ENCODE data around the gene EXTL1. TPM values are rescaled to one million over a fixed set of nuclear protein-coding genes. Genes with fewer than 3 reads are reported as not detected.

Gene EXTL1
- total RNA-seq, 4 donors from 2014 or later: 0.08 to 0.81 (median 0.31) TPM; not detected in 1

DNA sequence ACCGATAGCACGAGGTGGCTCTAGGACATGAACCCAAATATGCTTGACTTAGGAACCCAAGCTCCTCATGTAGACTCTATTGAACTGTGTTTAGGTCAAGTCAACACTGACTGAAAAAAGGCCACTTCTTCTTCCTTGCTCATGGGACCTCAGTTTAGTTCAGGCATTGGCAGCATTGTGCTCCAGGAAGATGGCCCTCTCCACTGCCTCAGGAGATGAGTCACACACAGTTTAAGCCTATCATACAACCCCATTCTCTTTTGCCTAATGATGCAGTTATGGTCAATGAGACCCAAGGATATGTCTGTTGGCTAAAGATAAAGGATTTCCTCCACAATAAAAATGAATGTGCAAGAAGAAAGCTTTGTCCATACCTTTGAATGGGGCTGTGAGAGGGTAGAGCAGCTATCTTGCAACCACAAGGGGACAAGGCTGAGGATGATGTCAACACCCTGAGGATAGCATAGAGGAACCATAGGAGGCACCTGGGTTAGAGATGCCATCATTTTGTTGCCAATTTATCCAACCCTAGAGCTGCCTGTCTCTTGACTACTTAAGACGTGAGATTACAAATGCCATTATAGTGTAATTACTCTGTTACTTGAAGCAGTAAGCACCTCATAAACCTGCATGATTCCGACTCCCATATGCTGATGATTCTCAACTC is 48.9 kb downstream of the EXTL1 start:
- no peaks in the 10 kb centered on the region for H3K4me1 ChIP-seq
- 78 to 80% methylated on average over 2 to 4 of the region's 4 CpGs for WGBS, 2 donors (ENCODE audit: low coverage in 1 of 2)
- ATAC-seq: no peak
- H3K36me3 ChIP-seq: no peaks in the 10 kb centered on the region
- H3K27ac ChIP-seq: no peak overlapping the region
- no peak for TF ChIP-seq POLR2AphosphoS5 (IDR thresholded peaks at IDR 0.05)
- TF ChIP-seq, protein P1, sequence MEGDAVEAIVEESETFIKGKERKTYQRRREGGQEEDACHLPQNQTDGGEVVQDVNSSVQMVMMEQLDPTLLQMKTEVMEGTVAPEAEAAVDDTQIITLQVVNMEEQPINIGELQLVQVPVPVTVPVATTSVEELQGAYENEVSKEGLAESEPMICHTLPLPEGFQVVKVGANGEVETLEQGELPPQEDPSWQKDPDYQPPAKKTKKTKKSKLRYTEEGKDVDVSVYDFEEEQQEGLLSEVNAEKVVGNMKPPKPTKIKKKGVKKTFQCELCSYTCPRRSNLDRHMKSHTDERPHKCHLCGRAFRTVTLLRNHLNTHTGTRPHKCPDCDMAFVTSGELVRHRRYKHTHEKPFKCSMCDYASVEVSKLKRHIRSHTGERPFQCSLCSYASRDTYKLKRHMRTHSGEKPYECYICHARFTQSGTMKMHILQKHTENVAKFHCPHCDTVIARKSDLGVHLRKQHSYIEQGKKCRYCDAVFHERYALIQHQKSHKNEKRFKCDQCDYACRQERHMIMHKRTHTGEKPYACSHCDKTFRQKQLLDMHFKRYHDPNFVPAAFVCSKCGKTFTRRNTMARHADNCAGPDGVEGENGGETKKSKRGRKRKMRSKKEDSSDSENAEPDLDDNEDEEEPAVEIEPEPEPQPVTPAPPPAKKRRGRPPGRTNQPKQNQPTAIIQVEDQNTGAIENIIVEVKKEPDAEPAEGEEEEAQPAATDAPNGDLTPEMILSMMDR (IDR thresholded peaks at IDR 0.05): no peak
- no peak for TF ChIP-seq POLR2A (IDR thresholded peaks at IDR 0.05)
- no peak for TF ChIP-seq EP300 (IDR thresholded peaks at IDR 0.05)
- peaks cover 74% of the 10 kb centered on the region for H3K27me3 ChIP-seq
- H3K4me3 ChIP-seq: no peak overlapping the region
- H3K9me3 ChIP-seq: no peaks in the 10 kb centered on the region

DNA sequence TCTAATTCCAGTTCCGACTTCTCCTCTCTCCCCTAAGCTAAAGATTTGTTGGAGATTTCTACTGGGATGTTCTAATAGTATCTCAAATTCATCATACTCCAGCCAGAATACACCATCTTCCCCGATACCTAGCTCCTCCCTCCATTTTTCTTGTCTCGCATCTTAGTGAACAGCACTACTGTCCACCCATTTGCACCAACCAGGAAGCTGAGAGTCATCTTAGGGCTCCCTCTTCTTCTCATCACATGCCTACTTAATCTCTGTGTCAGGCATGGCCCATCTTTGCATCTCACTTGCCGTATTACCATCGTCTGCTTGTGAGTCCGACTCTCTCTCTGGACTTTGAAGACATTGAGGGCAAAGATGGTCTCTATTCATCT is 49.4 kb downstream of the EXTL1 start:
- ATAC-seq: no peak
- no peaks in the 10 kb centered on the region for H3K9me3 ChIP-seq
- no peak overlapping the region for H3K27ac ChIP-seq
- H3K36me3 ChIP-seq: no peaks in the 10 kb centered on the region
- H3K4me1 ChIP-seq: no peaks in the 10 kb centered on the region
- WGBS, 2 donors (ENCODE audit: low coverage in 1 of 2): 81 to 94% methylated on average over 3 to 6 of the region's 6 CpGs
- TF ChIP-seq POLR2A (IDR thresholded peaks at IDR 0.05): no peak
- no peak for TF ChIP-seq POLR2AphosphoS5 (IDR thresholded peaks at IDR 0.05)
- no peak for TF ChIP-seq EP300 (IDR thresholded peaks at IDR 0.05)
- TF ChIP-seq, protein P1 (IDR thresholded peaks at IDR 0.05): no peak
- H3K27me3 ChIP-seq: peaks cover 74% of the 10 kb centered on the region
- H3K4me3 ChIP-seq: no peak overlapping the region

DNA sequence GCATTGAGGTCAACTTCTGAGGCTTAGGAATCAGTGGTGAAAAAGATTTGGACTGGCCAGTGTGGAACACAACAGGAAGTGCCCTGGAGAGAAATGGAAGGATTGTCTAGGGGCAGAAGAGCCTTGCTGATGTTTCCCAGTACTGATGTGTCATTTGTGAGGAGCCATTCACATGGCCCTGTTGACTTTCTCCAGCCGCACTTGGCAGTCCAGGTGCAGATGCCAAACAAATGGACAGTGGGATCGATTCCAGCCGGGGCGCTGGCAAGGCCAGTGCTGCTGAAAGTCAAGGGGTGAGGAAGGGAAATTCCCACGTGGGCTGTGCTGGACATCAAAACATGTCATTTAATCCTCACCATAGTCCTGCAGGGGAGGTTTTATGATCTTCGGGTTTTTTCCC is 50.7 kb downstream of the EXTL1 start:
- H3K27ac ChIP-seq: no peak overlapping the region
- TF ChIP-seq POLR2AphosphoS5 (IDR thresholded peaks at IDR 0.05) (no peak), POLR2A (IDR thresholded peaks at IDR 0.05) (no peak), EP300 (IDR thresholded peaks at IDR 0.05) (no peak)
- TF ChIP-seq, protein P1 (IDR thresholded peaks at IDR 0.05): no peak
- ATAC-seq: no peak
- H3K27me3 ChIP-seq: peaks cover 72% of the 10 kb centered on the region
- no peaks in the 10 kb centered on the region for H3K36me3 ChIP-seq
- H3K4me1 ChIP-seq: no peaks in the 10 kb centered on the region
- H3K9me3 ChIP-seq: no peaks in the 10 kb centered on the region
- H3K4me3 ChIP-seq: no peak overlapping the region
- WGBS, 2 donors (ENCODE audit: low coverage in 1 of 2): 17 to 21% methylated on average over 1 to 3 of the region's 6 CpGs

DNA sequence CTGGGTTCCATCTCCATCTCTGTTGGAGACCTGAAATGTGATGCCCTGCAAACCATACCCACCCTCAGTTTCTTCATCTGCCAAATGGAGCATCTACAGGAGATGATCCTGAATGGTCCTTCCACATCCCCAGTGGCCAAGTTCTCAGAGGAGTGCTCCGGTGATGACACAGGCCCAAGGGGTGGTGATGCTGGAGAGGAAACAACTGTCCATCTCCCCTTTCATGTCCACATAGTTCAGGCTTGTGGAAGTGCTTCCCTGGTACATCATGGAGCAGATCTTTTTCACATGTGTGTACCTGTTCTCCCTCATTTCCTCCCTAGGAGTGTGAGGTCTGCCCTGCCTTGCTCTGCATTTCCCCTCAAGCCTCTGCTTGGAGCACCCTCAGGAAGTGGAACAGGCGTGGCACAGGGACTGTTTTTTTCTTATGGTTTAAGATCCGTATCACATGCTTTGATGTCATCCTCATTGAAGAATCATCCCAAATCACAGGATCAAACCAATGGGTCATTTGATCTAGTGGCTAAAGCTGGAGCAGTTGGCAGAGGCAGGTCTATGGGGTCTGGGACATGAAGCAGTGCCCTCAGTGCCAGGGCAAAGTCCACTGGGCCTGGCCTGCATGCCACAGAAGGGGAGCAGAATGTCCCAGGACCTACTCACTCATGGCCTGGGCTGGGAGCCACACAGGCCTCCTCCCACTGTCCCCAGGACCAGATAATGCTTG is 54.0 kb downstream of the EXTL1 start:
- Histone ChIP-seq H3K27me3 (peaks cover 62% of the 10 kb centered on the region), H3K4me1 (no peaks in the 10 kb centered on the region), H3K9me3 (no peaks in the 10 kb centered on the region), H3K36me3 (no peaks in the 10 kb centered on the region), H3K4me3 (no peak overlapping the region), H3K27ac (no peak overlapping the region)
- 69% methylated on average over 3 of the region's 3 CpGs; no CpG with 5 or more reads in 1 of the 2 donors for WGBS, 2 donors (ENCODE audit: low coverage in 1 of 2)
- ATAC-seq: no peak
- TF ChIP-seq, protein P1 (IDR thresholded peaks at IDR 0.05): no peak
- no peak for TF ChIP-seq POLR2A (IDR thresholded peaks at IDR 0.05)
- no peak for TF ChIP-seq POLR2AphosphoS5 (IDR thresholded peaks at IDR 0.05)
- TF ChIP-seq EP300 (IDR thresholded peaks at IDR 0.05): no peak

DNA sequence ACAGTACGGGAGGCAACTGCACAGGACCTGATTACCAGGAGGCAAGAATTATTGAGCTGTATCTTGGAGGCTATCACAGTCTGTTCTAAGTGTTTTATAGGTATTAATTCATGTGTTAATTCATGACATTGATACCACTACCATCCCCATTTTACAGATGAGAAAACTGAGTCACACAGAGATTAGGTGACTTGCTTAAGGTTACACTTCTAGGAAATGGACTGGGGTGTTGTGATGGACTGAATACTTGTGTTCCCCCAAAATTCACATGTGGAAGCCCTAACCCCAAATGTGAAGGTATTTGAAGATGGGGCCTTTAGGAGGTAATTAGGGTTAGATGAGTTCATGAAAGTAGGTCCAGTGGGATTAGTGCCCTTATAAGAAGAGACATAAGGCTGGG is 55.9 kb downstream of the EXTL1 start:
- Histone ChIP-seq H3K27ac (no peak overlapping the region), H3K36me3 (no peaks in the 10 kb centered on the region), H3K9me3 (no peaks in the 10 kb centered on the region), H3K4me1 (no peaks in the 10 kb centered on the region), H3K4me3 (no peak overlapping the region), H3K27me3 (peaks cover 48% of the 10 kb centered on the region)
- TF ChIP-seq, protein P1 (IDR thresholded peaks at IDR 0.05): no peak
- 67 to 89% methylated on average over 1 of the region's 1 CpG for WGBS, 2 donors (ENCODE audit: low coverage in 1 of 2)
- no peak for ATAC-seq
